Prostate gland (tissue), 2 donors: ENCODE measurements around the gene PTPN2. TPM values are rescaled to one million over a fixed set of nuclear protein-coding genes. Genes with fewer than 3 reads are reported as not detected.

Source experiments
- DNase-seq: peaks from one replicate; pipeline ENCODE4 v3.0.0-alpha.2; 2019; ENCODE audit warnings: low spot score
- H3K27ac ChIP-seq, 2 donors: fragments of 200-600 bp; sonication (generic); 2 replicates each; pipeline ENCODE4 v1.5.1; 2017 to 2019
- H3K27me3 ChIP-seq: fragments of 200-600 bp; sonication (generic); replicated peaks from 2 replicates; pipeline ENCODE4 v1.5.1; 2019; ENCODE audit not compliant: insufficient read depth
- H3K36me3 ChIP-seq, 2 donors: fragments of 200-600 bp; sonication (generic); 1 replicate in 1 of 2; 2 replicates in 1 of 2; pipeline versions ENCODE4 v1.5.1 to v1.8.1; 2017 to 2019
- H3K4me1 ChIP-seq: fragments of 200-600 bp; sonication (generic); replicated peaks from 2 replicates; pipeline ENCODE4 v1.5.1; 2019
- H3K4me3 ChIP-seq, 2 donors: fragments of 200-600 bp; sonication (generic); 2 replicates each; pipeline ENCODE4 v1.5.1; 2017 to 2019
- H3K9me3 ChIP-seq: fragments of 200-600 bp; sonication (generic); 2 replicates; pipeline ENCODE4 v1.5.1; 2017
- POLR2A ChIP-seq: fragments of 450-650 bp; IDR thresholded peaks from one replicate; pipeline ENCODE4 v1.6.1; 2016; ENCODE audit warnings: antibody characterized with exemption, mild to moderate bottlenecking
- POLR2AphosphoS5 ChIP-seq: sonication (generic); formaldehyde crosslinking; IDR thresholded peaks from one replicate; pipeline ENCODE4 v1.6.1; 2017; ENCODE audit warnings: antibody characterized with exemption
- WGBS: methylation state at CpG from one replicate; pipeline ENCODE4 v1.1.5; 2018; 5-methylcytosine and 5-hydroxymethylcytosine counted together
- intact Hi-C: fragments of 100-400 bp; cut with DNase I; formaldehyde crosslinking; loops from one replicate; pipeline ENCODE4 v1.14.2; 2022
- total RNA-seq, 2 donors: library from RNA; depleted of rRNA; stranded (reverse); fragments of >200 nt; gene quantifications; one replicate each; pipeline ENCODE4 v1.1.0, GENCODE V29; 2016
- TF ChIP-seq, protein P1 (sequence below), 4 experiments: fragments of 200-600 bp in 2 of 4; fragments of 450-650 bp in 2 of 4; sonication (generic) in 2 of 4; IDR thresholded peaks; 1 replicate in 3 of 4; 2 replicates in 1 of 4; pipeline ENCODE4 v1.5.1; 2016 to 2019; ENCODE audit warnings: antibody characterized with exemption in 4 of 4, mild to moderate bottlenecking in 2 of 4, moderate library complexity in 2 of 4

PTPN2 gene
- total RNA-seq, 2 donors from 2014 or later = 25.0 to 34.0 TPM

DNA sequence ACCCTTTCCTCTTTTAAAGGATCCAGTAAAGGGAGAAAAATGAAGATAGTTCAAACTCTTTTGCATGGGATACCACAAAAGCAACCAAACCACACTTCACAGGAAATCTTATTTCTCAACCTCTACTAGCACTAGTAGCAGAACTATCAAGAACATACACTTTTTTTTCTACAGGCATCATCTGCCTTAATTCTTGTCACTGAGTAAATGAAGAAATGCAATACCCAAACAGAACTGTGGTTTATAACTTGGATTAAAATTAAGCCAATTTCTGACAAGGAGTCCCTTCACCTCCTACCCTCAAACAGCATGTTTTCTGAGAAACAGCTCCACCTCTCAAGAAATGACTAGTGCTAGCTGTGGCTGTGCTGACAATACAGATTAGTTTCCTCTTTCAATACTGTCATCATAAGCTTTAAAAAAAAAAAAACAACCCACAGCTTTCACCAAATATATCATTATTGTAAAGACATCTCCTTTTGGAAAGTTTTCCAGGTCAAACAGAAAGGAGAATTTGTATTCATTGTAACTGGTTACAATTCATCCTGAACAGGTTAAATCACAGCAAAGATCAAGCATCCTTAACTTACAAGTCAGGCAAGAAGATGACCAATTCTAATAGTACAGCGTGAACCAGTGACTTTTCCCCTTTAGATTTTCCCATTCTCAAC lies 44.4 kb downstream of the PTPN2 start:
- WGBS = 90% methylated on average over 1 of the region's 1 CpG
- intact Hi-C loops = no loop called here

DNA sequence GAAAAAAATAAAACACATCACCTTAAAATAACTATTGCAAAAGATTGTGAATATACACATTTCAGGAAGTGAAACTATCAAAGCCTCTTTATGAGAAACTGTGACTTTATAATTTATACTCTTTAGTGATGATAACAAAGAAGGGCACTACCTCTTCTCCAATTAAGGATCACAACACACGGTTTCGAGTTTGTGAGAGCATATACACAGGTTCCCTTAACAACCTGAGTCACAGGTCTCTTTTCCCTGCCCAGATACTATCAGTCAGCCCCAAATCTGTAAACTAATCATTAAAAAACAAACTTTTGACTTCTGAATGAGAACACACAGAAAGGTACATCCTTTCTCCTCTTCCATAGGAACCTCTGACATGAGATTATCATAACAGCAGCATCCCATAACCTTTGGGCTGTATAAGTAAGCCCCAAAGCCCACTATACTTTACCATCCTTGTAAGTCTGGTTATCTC lies 44.9 kb downstream of the PTPN2 start:
- H3K9me3 ChIP-seq = no peaks in the 10 kb centered on the region
- H3K4me3 ChIP-seq = no peak overlapping the region
- no peaks in the 10 kb centered on the region for H3K36me3 ChIP-seq
- H3K27me3 ChIP-seq = no peaks in the 10 kb centered on the region
- no peak for TF ChIP-seq POLR2AphosphoS5
- no peak for TF ChIP-seq POLR2A
- TF ChIP-seq, protein P1, sequence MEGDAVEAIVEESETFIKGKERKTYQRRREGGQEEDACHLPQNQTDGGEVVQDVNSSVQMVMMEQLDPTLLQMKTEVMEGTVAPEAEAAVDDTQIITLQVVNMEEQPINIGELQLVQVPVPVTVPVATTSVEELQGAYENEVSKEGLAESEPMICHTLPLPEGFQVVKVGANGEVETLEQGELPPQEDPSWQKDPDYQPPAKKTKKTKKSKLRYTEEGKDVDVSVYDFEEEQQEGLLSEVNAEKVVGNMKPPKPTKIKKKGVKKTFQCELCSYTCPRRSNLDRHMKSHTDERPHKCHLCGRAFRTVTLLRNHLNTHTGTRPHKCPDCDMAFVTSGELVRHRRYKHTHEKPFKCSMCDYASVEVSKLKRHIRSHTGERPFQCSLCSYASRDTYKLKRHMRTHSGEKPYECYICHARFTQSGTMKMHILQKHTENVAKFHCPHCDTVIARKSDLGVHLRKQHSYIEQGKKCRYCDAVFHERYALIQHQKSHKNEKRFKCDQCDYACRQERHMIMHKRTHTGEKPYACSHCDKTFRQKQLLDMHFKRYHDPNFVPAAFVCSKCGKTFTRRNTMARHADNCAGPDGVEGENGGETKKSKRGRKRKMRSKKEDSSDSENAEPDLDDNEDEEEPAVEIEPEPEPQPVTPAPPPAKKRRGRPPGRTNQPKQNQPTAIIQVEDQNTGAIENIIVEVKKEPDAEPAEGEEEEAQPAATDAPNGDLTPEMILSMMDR (IDR thresholded peaks at IDR 0.05) = no peak
- H3K27ac ChIP-seq = peak overlapping the region in 1 of 2 donors; percentile 30
- intact Hi-C loops = no loop called here
- H3K4me1 ChIP-seq = no peaks in the 10 kb centered on the region
- no peak for DNase-seq
- WGBS = 28% methylated on average over 2 of the region's 2 CpGs

More for the DNA sequence above, 44.4 kb downstream of the PTPN2 start:
- Histone ChIP-seq H3K9me3 (no peaks in the 10 kb centered on the region), H3K27me3 (no peaks in the 10 kb centered on the region), H3K4me3 (no peak overlapping the region), H3K4me1 (no peaks in the 10 kb centered on the region), H3K36me3 (no peaks in the 10 kb centered on the region), H3K27ac (peak overlapping the region in 1 of 2 donors; percentile 30)
- TF ChIP-seq, protein P1 (IDR thresholded peaks at IDR 0.05) = no peak
- TF ChIP-seq POLR2A = no peak
- TF ChIP-seq POLR2AphosphoS5 = no peak
- no peak for DNase-seq

DNA sequence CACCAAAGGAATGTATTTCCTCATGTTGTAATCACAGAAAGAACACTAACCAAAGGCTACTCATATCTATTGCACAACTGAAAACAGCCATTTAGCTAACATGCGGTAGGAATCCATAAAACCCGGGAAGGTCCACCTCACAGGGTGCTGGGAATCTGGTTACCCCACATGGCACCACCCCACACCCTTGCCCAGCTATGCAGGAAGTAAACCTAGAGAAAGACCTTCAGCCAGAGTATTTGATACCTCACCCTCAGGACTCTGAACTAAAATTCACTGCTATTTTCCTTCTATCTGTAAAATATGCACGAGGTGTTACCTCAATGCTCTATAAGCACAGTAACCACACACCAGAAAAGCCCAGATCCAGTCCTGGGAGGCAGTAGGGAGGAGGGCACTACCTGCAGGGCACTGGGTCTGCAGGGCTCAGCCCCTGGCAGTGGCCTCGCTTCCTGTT lies 45.8 kb downstream of the PTPN2 start:
- TF ChIP-seq POLR2AphosphoS5 (peak; percentile 77), POLR2A (no peak)
- TF ChIP-seq, protein P1 (IDR thresholded peaks at IDR 0.05) = no peak
- Histone ChIP-seq H3K9me3 (no peaks in the 10 kb centered on the region), H3K4me1 (no peaks in the 10 kb centered on the region), H3K27ac (peak overlapping the region; percentile 8 to 30), H3K4me3 (no peak overlapping the region), H3K27me3 (no peaks in the 10 kb centered on the region), H3K36me3 (no peaks in the 10 kb centered on the region)
- DNase-seq = peak; percentile 68
- intact Hi-C loops = no loop called here
- WGBS = 33% methylated on average over 4 of the region's 4 CpGs

DNA sequence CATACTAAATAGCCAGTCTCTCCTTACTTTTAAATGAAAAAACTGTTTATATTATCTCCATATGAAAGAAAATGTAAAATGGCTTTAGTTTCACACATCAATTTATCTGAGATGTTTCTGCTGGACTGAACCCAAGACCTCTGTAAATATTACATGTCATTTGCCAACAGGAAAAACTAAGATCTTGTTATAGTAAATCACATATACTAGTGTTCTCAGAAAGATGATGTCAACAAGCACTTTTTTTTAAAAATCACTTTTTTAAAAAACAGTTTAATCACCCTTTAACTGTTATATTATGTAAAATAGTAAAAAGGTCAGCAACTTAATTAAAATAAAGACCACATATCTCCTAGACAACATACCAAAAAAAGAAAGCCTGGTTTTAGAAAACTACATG lies 46.3 kb downstream of the PTPN2 start:
- intact Hi-C loops = no loop called here
- no peaks in the 10 kb centered on the region for H3K27me3 ChIP-seq
- H3K9me3 ChIP-seq = no peaks in the 10 kb centered on the region
- H3K4me1 ChIP-seq = no peaks in the 10 kb centered on the region
- no peak for DNase-seq
- peak overlapping the region in 1 of 2 donors; percentile 8 for H3K27ac ChIP-seq
- no peaks in the 10 kb centered on the region for H3K36me3 ChIP-seq
- H3K4me3 ChIP-seq = no peak overlapping the region
- TF ChIP-seq, protein P1 (IDR thresholded peaks at IDR 0.05) = no peak
- TF ChIP-seq POLR2AphosphoS5 = no peak
- TF ChIP-seq POLR2A = no peak

DNA sequence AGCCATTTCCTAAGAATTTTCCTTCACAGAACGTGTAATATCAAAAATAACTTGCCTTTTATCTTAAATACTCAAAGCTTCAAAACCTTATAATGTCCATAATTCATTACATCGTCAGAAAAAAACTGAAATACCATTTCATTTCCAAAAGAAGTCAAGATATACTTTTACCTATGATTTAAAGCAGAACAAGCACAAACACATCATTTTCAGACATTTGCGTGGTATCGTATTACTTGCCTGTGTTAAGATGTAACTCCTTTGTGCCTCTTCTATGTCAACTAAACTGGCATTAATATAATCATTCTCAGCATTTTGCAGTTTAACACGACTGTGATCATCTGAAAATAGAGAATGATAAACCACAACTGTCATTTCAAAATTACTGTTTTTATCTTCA lies 47.5 kb downstream of the PTPN2 start:
- TF ChIP-seq, protein P1 (IDR thresholded peaks at IDR 0.05) = no peak
- no peak for DNase-seq
- Histone ChIP-seq H3K27me3 (no peaks in the 10 kb centered on the region), H3K4me3 (no peak overlapping the region), H3K9me3 (no peaks in the 10 kb centered on the region), H3K36me3 (no peaks in the 10 kb centered on the region), H3K4me1 (no peaks in the 10 kb centered on the region), H3K27ac (no peak overlapping the region)
- intact Hi-C loops = no loop called here
- 52% methylated on average over 5 of the region's 5 CpGs for WGBS
